Natural killer cell (primary cell): ENCODE measurements around the gene SET. TPM values are rescaled to one million over a fixed set of nuclear protein-coding genes. Genes with fewer than 3 reads are reported as not detected.

Experiments used
- ATAC-seq, 3 donors: fragments of 150-1000 bp in 2 of 3; fragments of 200-7000 bp in 1 of 3; cut with Tn5 transposase; 1 replicate in 1 of 3; 2 replicates in 2 of 3; pipeline ENCODE4 v1.10.0; 2021; ENCODE audit warnings: mild to moderate bottlenecking in 2 of 3, moderate library complexity in 2 of 3
- DNase-seq, 2 donors: peaks; one replicate each; pipeline versions ENCODE4 v3.0.0 to v3.0.0-alpha.2; 2013 to 2021; ENCODE audit warnings: mixed read lengths in 1 of 2
- H3K27ac ChIP-seq: one replicate; pipeline ENCODE4 v1.5.1; 2013; ENCODE audit warnings: mild to moderate bottlenecking, low read length
- H3K27me3 ChIP-seq: one replicate; pipeline ENCODE4 v1.6.1; 2013; ENCODE audit warnings: low read length; ENCODE audit not compliant: control insufficient read depth, insufficient read depth
- H3K36me3 ChIP-seq: one replicate; pipeline ENCODE4 v1.6.1; 2013; ENCODE audit warnings: low read length; ENCODE audit not compliant: control insufficient read depth, insufficient read depth
- H3K4me1 ChIP-seq: one replicate; pipeline ENCODE4 v1.6.1; 2013; ENCODE audit warnings: low read length; ENCODE audit not compliant: control insufficient read depth, insufficient read depth
- H3K4me3 ChIP-seq: one replicate; pipeline ENCODE4 v1.5.1; 2013; ENCODE audit warnings: low read length
- H3K9me3 ChIP-seq: one replicate; pipeline ENCODE4 v1.6.1; 2013; ENCODE audit warnings: low read length; ENCODE audit not compliant: control insufficient read depth, insufficient read depth
- H3K27ac Mint-ChIP-seq, 2 donors: one replicate each; pipeline ENCODE4 v1.8.0; 2022; ENCODE audit warnings: mild to moderate bottlenecking in 2 of 2, mixed read lengths in 2 of 2, moderate library complexity in 1 of 2
- H3K27me3 Mint-ChIP-seq, 2 donors: one replicate each; pipeline ENCODE4 v1.8.0; 2022; ENCODE audit warnings: low read depth in 2 of 2, mixed read lengths in 2 of 2
- H3K36me3 Mint-ChIP-seq: one replicate; pipeline ENCODE4 v1.8.0; 2022; ENCODE audit warnings: mixed read lengths
- H3K4me1 Mint-ChIP-seq, 2 donors: one replicate each; pipeline ENCODE4 v1.8.0; 2022; ENCODE audit warnings: mixed read lengths in 2 of 2
- H3K4me3 Mint-ChIP-seq: one replicate; pipeline ENCODE4 v1.8.0; 2022; ENCODE audit warnings: mild to moderate bottlenecking, moderate library complexity, mixed read lengths
- H3K9me3 Mint-ChIP-seq, 2 donors: one replicate each; pipeline ENCODE4 v1.8.0; 2022; ENCODE audit warnings: mixed read lengths in 2 of 2
- WGBS: methylation state at CpG from one replicate; pipeline ENCODE4 v1.1.7; 2013; ENCODE audit warnings: missing lambda C conversion rate; ENCODE audit not compliant: insufficient coverage; 5-methylcytosine and 5-hydroxymethylcytosine counted together
- intact Hi-C: fragments of 100-400 bp; cut with micrococcal nuclease; formaldehyde crosslinking; loops from one replicate; pipeline ENCODE4 v1.14.2; 2022
- total RNA-seq, 4 donors: library from RNA; stranded (reverse); fragments of 120-200 nt in 1 of 4; gene quantifications; one replicate each; pipeline versions ENCODE4 v1.2.3 to v1.2.4, GENCODE V29; 2013 to 2022
- TF ChIP-seq, protein P1 (sequence below): fragments of 200-600 bp; IDR thresholded peaks from one replicate; pipeline ENCODE4 v1.8.0; 2022; ENCODE audit warnings: antibody characterized with exemption

Gene SET
- total RNA-seq, 3 donors from 2014 or later (not counting 1 experiment from before 2014, with no cell fraction given), result 331 to 341 (median 334) TPM

DNA sequence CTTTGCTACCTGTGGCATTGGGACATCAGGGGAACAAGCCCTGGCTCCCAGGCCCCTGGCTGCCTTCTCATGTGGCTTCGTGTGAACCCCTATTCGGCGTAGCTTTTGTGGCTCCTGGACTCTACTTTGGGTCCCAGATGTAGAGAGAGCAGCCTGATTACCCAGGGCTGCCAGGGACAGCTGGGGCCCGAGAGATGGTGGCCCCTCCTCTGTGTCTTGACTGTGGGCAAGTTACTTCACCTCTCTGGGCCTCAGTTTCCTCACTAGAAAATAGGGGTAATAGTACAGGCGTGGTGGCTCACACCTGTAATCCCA, 15.3 kb downstream of the SET start:
- Mint-ChIP-seq H3K36me3 (no peaks in the 10 kb centered on the region), H3K4me3 (peak overlapping the region; percentile 64), H3K9me3 (no peaks in the 10 kb centered on the region), H3K27me3 (no peaks in the 10 kb centered on the region), H3K4me1 (peaks cover 5 to 13% of the 10 kb centered on the region in 2 donors), H3K27ac (no peak overlapping the region)
- H3K4me3 ChIP-seq, result no peak overlapping the region
- H3K27me3 ChIP-seq, result no peaks in the 10 kb centered on the region
- peaks cover 19% of the 10 kb centered on the region for H3K4me1 ChIP-seq
- H3K9me3 ChIP-seq, result no peaks in the 10 kb centered on the region
- 93% methylated on average over 5 of the region's 5 CpGs for WGBS
- no peak for DNase-seq
- no peaks in the 10 kb centered on the region for H3K36me3 ChIP-seq
- intact Hi-C loops, result no loop called here
- H3K27ac ChIP-seq, result no peak overlapping the region
- TF ChIP-seq, protein P1, sequence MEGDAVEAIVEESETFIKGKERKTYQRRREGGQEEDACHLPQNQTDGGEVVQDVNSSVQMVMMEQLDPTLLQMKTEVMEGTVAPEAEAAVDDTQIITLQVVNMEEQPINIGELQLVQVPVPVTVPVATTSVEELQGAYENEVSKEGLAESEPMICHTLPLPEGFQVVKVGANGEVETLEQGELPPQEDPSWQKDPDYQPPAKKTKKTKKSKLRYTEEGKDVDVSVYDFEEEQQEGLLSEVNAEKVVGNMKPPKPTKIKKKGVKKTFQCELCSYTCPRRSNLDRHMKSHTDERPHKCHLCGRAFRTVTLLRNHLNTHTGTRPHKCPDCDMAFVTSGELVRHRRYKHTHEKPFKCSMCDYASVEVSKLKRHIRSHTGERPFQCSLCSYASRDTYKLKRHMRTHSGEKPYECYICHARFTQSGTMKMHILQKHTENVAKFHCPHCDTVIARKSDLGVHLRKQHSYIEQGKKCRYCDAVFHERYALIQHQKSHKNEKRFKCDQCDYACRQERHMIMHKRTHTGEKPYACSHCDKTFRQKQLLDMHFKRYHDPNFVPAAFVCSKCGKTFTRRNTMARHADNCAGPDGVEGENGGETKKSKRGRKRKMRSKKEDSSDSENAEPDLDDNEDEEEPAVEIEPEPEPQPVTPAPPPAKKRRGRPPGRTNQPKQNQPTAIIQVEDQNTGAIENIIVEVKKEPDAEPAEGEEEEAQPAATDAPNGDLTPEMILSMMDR, result no peak
- no peak for ATAC-seq

DNA sequence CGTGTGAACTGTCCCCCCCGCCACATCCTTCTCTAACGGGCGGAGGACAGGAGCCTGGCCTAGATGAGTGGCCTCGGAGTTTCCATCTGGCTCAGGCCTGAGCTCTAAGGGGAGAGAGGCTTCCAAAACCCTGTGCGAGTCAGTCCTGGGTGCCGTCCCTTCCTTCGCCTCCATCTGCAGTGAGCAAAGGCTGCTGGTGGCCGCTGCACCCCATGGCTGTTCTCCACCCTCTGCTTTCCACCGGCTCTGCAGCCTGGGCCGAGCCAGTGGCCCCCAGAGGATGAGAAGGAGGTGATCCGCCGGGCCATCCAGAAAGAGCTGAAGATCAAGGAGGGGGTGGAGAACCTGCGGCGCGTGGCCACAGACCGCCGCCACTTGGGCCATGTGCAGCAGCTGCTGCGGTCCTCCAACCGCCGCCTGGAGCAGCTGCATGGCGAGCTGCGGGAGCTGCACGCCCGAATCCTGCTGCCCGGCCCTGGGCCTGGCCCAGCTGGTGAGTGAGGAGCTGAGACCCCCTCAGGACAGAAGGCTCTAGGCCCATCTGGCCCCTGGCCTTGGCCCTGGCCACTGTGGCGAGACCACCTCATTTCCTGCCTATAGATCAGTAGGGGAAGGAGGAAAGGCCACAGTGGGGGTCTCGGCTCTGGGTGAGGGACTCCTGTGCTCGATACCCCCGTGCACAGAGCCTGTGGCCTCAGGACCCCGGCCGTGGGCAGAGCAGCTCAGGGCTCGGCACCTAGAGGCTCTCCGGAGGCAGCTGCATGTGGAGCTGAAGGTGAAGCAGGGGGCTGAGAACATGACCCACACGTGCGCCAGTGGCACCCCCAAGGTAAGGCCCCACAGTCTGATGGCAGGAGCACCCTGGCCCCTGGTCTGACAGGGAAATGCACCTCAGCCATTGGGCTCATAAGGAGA, 16.3 kb downstream of the SET start:
- H3K27ac Mint-ChIP-seq, result no peak overlapping the region
- H3K4me1 Mint-ChIP-seq, result peaks cover 5 to 13% of the 10 kb centered on the region in 2 donors
- no peak for DNase-seq
- no peaks in the 10 kb centered on the region for H3K36me3 Mint-ChIP-seq
- peak overlapping the region; percentile 4 for H3K4me3 Mint-ChIP-seq
- H3K9me3 ChIP-seq, result no peaks in the 10 kb centered on the region
- 95% methylated on average over 36 of the region's 36 CpGs for WGBS
- no peaks in the 10 kb centered on the region for H3K27me3 Mint-ChIP-seq
- peaks cover 19% of the 10 kb centered on the region for H3K4me1 ChIP-seq
- H3K36me3 ChIP-seq, result no peaks in the 10 kb centered on the region
- no peaks in the 10 kb centered on the region for H3K27me3 ChIP-seq
- H3K4me3 ChIP-seq, result no peak overlapping the region
- no peaks in the 10 kb centered on the region for H3K9me3 Mint-ChIP-seq
- intact Hi-C loops, result no loop called here
- no peak overlapping the region for H3K27ac ChIP-seq
- TF ChIP-seq, protein P1, result no peak
- no peak for ATAC-seq

DNA sequence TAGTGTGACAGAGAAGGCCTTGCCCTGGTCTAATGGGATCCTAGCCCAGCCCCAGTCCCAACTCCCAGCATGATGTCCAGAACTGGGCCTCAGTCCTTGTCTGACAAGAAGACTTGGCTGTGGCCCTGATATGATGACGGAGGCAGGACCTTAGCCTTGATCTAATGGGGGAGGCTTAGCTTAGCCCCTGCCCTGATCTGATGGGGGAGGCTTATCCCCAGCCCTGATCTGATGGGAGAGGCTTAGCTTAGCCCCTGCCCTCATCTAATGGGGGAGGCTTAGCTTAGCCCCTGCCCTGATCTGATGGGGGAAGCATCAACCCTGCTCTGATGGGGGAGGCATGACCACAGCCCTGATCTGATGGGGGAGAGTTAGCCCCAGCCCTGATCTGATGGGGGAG, 17.0 kb downstream of the SET start:
- H3K27ac ChIP-seq, result no peak overlapping the region
- Mint-ChIP-seq H3K36me3 (no peaks in the 10 kb centered on the region), H3K9me3 (no peaks in the 10 kb centered on the region), H3K27ac (no peak overlapping the region), H3K4me3 (no peak overlapping the region), H3K27me3 (no peaks in the 10 kb centered on the region), H3K4me1 (peaks cover 5 to 13% of the 10 kb centered on the region in 2 donors)
- no peaks in the 10 kb centered on the region for H3K27me3 ChIP-seq
- no peak overlapping the region for H3K4me3 ChIP-seq
- intact Hi-C loops, result no loop called here
- WGBS, result 100% methylated on average over 1 of the region's 1 CpG
- H3K4me1 ChIP-seq, result peaks cover 19% of the 10 kb centered on the region
- no peaks in the 10 kb centered on the region for H3K9me3 ChIP-seq
- H3K36me3 ChIP-seq, result no peaks in the 10 kb centered on the region
- no peak for ATAC-seq
- TF ChIP-seq, protein P1, result no peak
- DNase-seq, result no peak
